Endodermal cell (in vitro differentiated cells): ENCODE measurements around the gene YIPF3. TPM values are rescaled to one million over a fixed set of nuclear protein-coding genes. Genes with fewer than 3 reads are reported as not detected.
A peak's percentile ranks its signal among the peaks of the same experiment; 100 is the strongest.

ENCODE experiments used
- DNase-seq: peaks from one replicate; pipeline ENCODE4 v3.0.0-alpha.2; 2017
- H3K27ac ChIP-seq: 2 replicates; pipeline ENCODE4 v1.5.1; 2013; ENCODE audit warnings: mild to moderate bottlenecking, low read depth, low read length, moderate library complexity
- H3K27me3 ChIP-seq: 2 replicates; pipeline ENCODE4 v1.6.1; 2013; ENCODE audit warnings: mild to moderate bottlenecking, low read length, moderate library complexity; ENCODE audit not compliant: insufficient read depth, control insufficient read depth, poor library complexity, severe bottlenecking
- H3K36me3 ChIP-seq: 2 replicates; pipeline ENCODE4 v1.7.0; 2013; ENCODE audit warnings: mild to moderate bottlenecking, low read length, moderate library complexity; ENCODE audit not compliant: control insufficient read depth, insufficient read depth
- H3K4me1 ChIP-seq: one replicate; pipeline ENCODE4 v1.7.0; 2013; ENCODE audit warnings: low read length; ENCODE audit not compliant: control insufficient read depth, insufficient read depth
- H3K4me3 ChIP-seq: 2 replicates; pipeline ENCODE4 v1.5.1; 2013; ENCODE audit warnings: mild to moderate bottlenecking, low read length, moderate library complexity
- H3K9ac ChIP-seq: 2 replicates; pipeline ENCODE4 v1.6.1; 2013; ENCODE audit warnings: mild to moderate bottlenecking, low read length, moderate library complexity; ENCODE audit not compliant: poor library complexity, severe bottlenecking; ENCODE audit errors: extremely low read depth
- H3K9me3 ChIP-seq: 2 replicates; pipeline ENCODE4 v1.6.1; 2013; ENCODE audit warnings: mild to moderate bottlenecking, low read length, moderate library complexity; ENCODE audit not compliant: control insufficient read depth
- H3K27ac Mint-ChIP-seq: 2 replicates; pipeline ENCODE4 v1.8.0; 2020; ENCODE audit warnings: mixed read lengths
- H3K27me3 Mint-ChIP-seq: 2 replicates; pipeline ENCODE4 v1.8.0; 2021; ENCODE audit warnings: mild to moderate bottlenecking, mixed read lengths; ENCODE audit not compliant: insufficient read depth
- H3K36me3 Mint-ChIP-seq: 2 replicates; pipeline ENCODE4 v1.8.0; 2020; ENCODE audit warnings: low read depth, mixed read lengths
- H3K4me1 Mint-ChIP-seq: 2 replicates; pipeline ENCODE4 v1.8.0; 2020; ENCODE audit warnings: mixed read lengths
- H3K4me3 Mint-ChIP-seq: 2 replicates; pipeline ENCODE4 v1.8.0; 2020; ENCODE audit warnings: mild to moderate bottlenecking, moderate library complexity, mixed read lengths
- H3K9me3 Mint-ChIP-seq: 2 replicates; pipeline ENCODE4 v1.8.0; 2020; ENCODE audit warnings: mild to moderate bottlenecking, mixed read lengths
- CTCF ChIP-seq: fragments of 200-600 bp; sonication (generic); conservative IDR thresholded peaks from 2 replicates; pipeline ENCODE4 v1.5.0; 2021; ENCODE audit warnings: antibody characterized with exemption, mild to moderate bottlenecking
- WGBS, 2 experiments: methylation state at CpG; one replicate each; pipeline versions ENCODE4 v1.1.5 to v1.1.7; 2013; ENCODE audit warnings: missing lambda C conversion rate in 2 of 2, mixed read lengths in 1 of 2; ENCODE audit not compliant: insufficient coverage in 1 of 2, insufficient read length in 1 of 2; 5-methylcytosine and 5-hydroxymethylcytosine counted together
- total RNA-seq, 2 donors: library from RNA; stranded (reverse); fragmentation: NEBNext Ultra II Directional in 1 of 2; extraction: Animal tissue kit (Norgen Biotek cat#: 25700) in 1 of 2; gene quantifications; 2 replicates in 1 of 2; 3 replicates in 1 of 2; pipeline ENCODE4 v1.2.1, GENCODE V29; 2021

YIPF3 gene
- total RNA-seq, 2 donors from 2014 or later, result 87.7 to 103 TPM

- no peak for DNase-seq
- Histone ChIP-seq H3K4me1 (no peaks in the 10 kb centered on the region), H3K9me3 (no peaks in the 10 kb centered on the region), H3K36me3 (no peaks in the 10 kb centered on the region), H3K27ac (peak overlapping the region; percentile 88), H3K9ac (no peak overlapping the region), H3K27me3 (no peaks in the 10 kb centered on the region), H3K4me3 (no peak overlapping the region)
- Mint-ChIP-seq H3K27me3 (no peaks in the 10 kb centered on the region), H3K9me3 (no peaks in the 10 kb centered on the region), H3K36me3 (peaks cover 6% of the 10 kb centered on the region), H3K4me3 (no peak overlapping the region), H3K4me1 (peaks cover 9% of the 10 kb centered on the region), H3K27ac (peak overlapping the region; percentile 40)
- WGBS, 2 experiments, result 86% methylated on average over 3 to 4 of the region's 4 CpGs
- TF ChIP-seq CTCF, result no peak
Measured at GRCh38 chr6:43488667-43489276, 28.0 kb downstream of the YIPF3 start.

GRCh38 chr6:43481591-43482236 lies 35.0 kb downstream of the YIPF3 start:
- no peak overlapping the region for H3K4me3 Mint-ChIP-seq
- WGBS, 2 experiments, result 95 to 97% methylated on average over 8 to 11 of the region's 11 CpGs
- TF ChIP-seq CTCF, result no peak
- Histone ChIP-seq H3K27ac (no peak overlapping the region), H3K4me3 (no peak overlapping the region), H3K4me1 (peaks cover 5% of the 10 kb centered on the region), H3K27me3 (no peaks in the 10 kb centered on the region), H3K9me3 (no peaks in the 10 kb centered on the region), H3K9ac (no peak overlapping the region), H3K36me3 (peaks cover 17% of the 10 kb centered on the region)
- DNase-seq, result no peak
- no peaks in the 10 kb centered on the region for H3K9me3 Mint-ChIP-seq
- H3K27ac Mint-ChIP-seq, result no peak overlapping the region
- no peaks in the 10 kb centered on the region for H3K27me3 Mint-ChIP-seq
- H3K4me1 Mint-ChIP-seq, result peaks cover 37% of the 10 kb centered on the region
- H3K36me3 Mint-ChIP-seq, result peaks cover 9% of the 10 kb centered on the region

- H3K27me3 Mint-ChIP-seq, result no peaks in the 10 kb centered on the region
- peaks cover 37% of the 10 kb centered on the region for H3K4me1 Mint-ChIP-seq
- 90% methylated on average over 1 of the region's 2 CpGs; no CpG with 5 or more reads in 1 of the 2 experiments for WGBS, 2 experiments
- TF ChIP-seq CTCF, result no peak
- no peak for DNase-seq
- peaks cover 9% of the 10 kb centered on the region for H3K36me3 Mint-ChIP-seq
- H3K9me3 Mint-ChIP-seq, result no peaks in the 10 kb centered on the region
- Histone ChIP-seq H3K27ac (no peak overlapping the region), H3K9ac (no peak overlapping the region), H3K9me3 (no peaks in the 10 kb centered on the region), H3K36me3 (peaks cover 17% of the 10 kb centered on the region), H3K4me1 (peaks cover 5% of the 10 kb centered on the region), H3K4me3 (no peak overlapping the region), H3K27me3 (no peaks in the 10 kb centered on the region)
- H3K4me3 Mint-ChIP-seq, result no peak overlapping the region
- no peak overlapping the region for H3K27ac Mint-ChIP-seq
Measured at GRCh38 chr6:43481075-43481474, 35.7 kb downstream of the YIPF3 start.
